Measurements from ENCODE around the gene AAK1. TPM values are rescaled to one million over a fixed set of nuclear protein-coding genes. Genes with fewer than 3 reads are reported as not detected.

The AAK1 gene
- polyA plus RNA-seq, 3 donors: 9.8 to 18.9 (median 10.8) TPM

DNA sequence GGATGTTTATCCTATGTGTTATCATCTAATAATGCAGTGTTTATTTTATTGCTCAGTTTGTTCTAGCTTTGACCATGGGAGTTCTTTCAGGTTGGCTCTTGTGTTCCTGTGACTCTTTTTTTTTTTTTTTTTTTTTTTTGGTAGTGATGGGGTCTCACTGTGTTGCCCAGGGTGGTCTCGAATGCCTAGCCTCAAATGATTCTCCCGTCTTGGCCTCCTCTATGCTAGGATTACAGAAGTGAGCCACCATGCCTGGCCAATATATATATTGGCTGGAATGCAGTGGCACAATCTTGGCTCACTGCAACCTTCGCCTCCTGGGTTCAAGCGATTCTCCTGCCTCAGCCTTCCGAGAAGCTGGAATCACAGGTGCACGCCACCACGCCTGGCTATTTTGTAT, 187.4 kb downstream of the AAK1 start:
- H3K27me3 Mint-ChIP-seq (ENCODE audit: low read depth in 3 of 3): peaks cover 0 to 7% (median 3%) of the 10 kb centered on the region in 3 donors
- WGBS (ENCODE audit: insufficient coverage): 100% methylated on average over 2 of the region's 7 CpGs
- intact Hi-C loops (cut with micrococcal nuclease): no loop called here
- no peak for DNase-seq
- H3K9me3 Mint-ChIP-seq: no peaks in the 10 kb centered on the region
- no peak overlapping the region for H3K27ac Mint-ChIP-seq
- TF ChIP-seq, protein P1, sequence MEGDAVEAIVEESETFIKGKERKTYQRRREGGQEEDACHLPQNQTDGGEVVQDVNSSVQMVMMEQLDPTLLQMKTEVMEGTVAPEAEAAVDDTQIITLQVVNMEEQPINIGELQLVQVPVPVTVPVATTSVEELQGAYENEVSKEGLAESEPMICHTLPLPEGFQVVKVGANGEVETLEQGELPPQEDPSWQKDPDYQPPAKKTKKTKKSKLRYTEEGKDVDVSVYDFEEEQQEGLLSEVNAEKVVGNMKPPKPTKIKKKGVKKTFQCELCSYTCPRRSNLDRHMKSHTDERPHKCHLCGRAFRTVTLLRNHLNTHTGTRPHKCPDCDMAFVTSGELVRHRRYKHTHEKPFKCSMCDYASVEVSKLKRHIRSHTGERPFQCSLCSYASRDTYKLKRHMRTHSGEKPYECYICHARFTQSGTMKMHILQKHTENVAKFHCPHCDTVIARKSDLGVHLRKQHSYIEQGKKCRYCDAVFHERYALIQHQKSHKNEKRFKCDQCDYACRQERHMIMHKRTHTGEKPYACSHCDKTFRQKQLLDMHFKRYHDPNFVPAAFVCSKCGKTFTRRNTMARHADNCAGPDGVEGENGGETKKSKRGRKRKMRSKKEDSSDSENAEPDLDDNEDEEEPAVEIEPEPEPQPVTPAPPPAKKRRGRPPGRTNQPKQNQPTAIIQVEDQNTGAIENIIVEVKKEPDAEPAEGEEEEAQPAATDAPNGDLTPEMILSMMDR (IDR thresholded peaks at IDR 0.05): no peak
- H4K20me1 ChIP-seq (ENCODE audit: insufficient read depth, low read length): no peaks in the 10 kb centered on the region
- H3K4me3 Mint-ChIP-seq: no peak overlapping the region
- no peak overlapping the region for H3K4me2 ChIP-seq (replicated peaks; ENCODE audit: extremely low read depth, low read length, poor library complexity, severe bottlenecking)
- peaks cover 27% of the 10 kb centered on the region for H3K4me1 Mint-ChIP-seq
- H3K9ac ChIP-seq (ENCODE audit: insufficient read depth, low read length, poor library complexity, severe bottlenecking): no peak overlapping the region
- H2AFZ ChIP-seq (ENCODE audit: insufficient read depth, low read depth, low read length, poor library complexity, severe bottlenecking): no peak overlapping the region
- no peak overlapping the region for H3K27ac ChIP-seq (ENCODE audit: low read depth in 1 of 2, low read length in 2 of 2)
- no peaks in the 10 kb centered on the region for H3K79me2 ChIP-seq (ENCODE audit: insufficient read depth, low read length)
- H3K4me1 ChIP-seq (ENCODE audit: control insufficient read depth in 1 of 2, insufficient read depth in 2 of 2, low read length in 2 of 2): peaks cover 9 to 21% of the 10 kb centered on the region in 2 donors
- H3K4me3 ChIP-seq (replicated peaks in 1 of 3; ENCODE audit: low read depth in 2 of 3, low read length in 3 of 3): no peak overlapping the region
- no peaks in the 10 kb centered on the region for H3K9me3 ChIP-seq (replicated peaks in 1 of 2; ENCODE audit: control insufficient read depth in 1 of 2, insufficient read depth in 1 of 2, low read length in 2 of 2)
- H3K36me3 Mint-ChIP-seq: peaks cover 0 to 2% of the 10 kb centered on the region in 2 donors
- H3K27me3 ChIP-seq (ENCODE audit: control insufficient read depth in 2 of 2, insufficient read depth in 2 of 2, low read length in 2 of 2): no peaks in the 10 kb centered on the region
- H3K36me3 ChIP-seq (replicated peaks in 1 of 2; ENCODE audit: control insufficient read depth in 1 of 2, insufficient read depth in 2 of 2, low read length in 2 of 2): peaks cover 0 to 7% of the 10 kb centered on the region in 2 donors

DNA sequence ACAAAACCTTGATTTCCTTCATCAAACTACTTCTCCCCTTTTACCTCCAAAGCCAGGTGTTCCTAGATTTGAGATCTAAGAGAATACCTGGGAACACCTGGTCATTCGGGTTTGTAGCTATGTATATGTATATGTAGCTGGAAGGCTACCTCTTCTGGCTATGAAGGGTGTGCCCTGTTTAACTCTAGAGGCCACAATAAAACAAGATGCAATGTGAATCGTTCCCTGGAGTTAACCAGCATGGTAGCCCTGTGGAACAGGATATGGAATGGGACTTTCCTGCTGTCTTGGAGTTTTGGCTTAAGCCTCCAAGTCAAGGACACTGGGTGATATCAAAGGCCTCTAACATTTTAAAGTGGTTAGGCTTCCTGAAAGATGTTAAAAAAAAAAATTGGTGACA, 188.6 kb downstream of the AAK1 start:
- Histone ChIP-seq H3K4me2 (replicated peaks; ENCODE audit: extremely low read depth, low read length, poor library complexity, severe bottlenecking) (no peak overlapping the region), H2AFZ (ENCODE audit: insufficient read depth, low read depth, low read length, poor library complexity, severe bottlenecking) (no peak overlapping the region), H3K9ac (ENCODE audit: insufficient read depth, low read length, poor library complexity, severe bottlenecking) (no peak overlapping the region), H4K20me1 (ENCODE audit: insufficient read depth, low read length) (no peaks in the 10 kb centered on the region), H3K4me3 (replicated peaks in 1 of 3; ENCODE audit: low read depth in 2 of 3, low read length in 3 of 3) (no peak overlapping the region), H3K79me2 (ENCODE audit: insufficient read depth, low read length) (no peaks in the 10 kb centered on the region), H3K9me3 (replicated peaks in 1 of 2; ENCODE audit: control insufficient read depth in 1 of 2, insufficient read depth in 1 of 2, low read length in 2 of 2) (no peaks in the 10 kb centered on the region), H3K27ac (ENCODE audit: low read depth in 1 of 2, low read length in 2 of 2) (no peak overlapping the region), H3K4me1 (ENCODE audit: control insufficient read depth in 1 of 2, insufficient read depth in 2 of 2, low read length in 2 of 2) (peaks cover 9 to 21% of the 10 kb centered on the region in 2 donors), H3K36me3 (replicated peaks in 1 of 2; ENCODE audit: control insufficient read depth in 1 of 2, insufficient read depth in 2 of 2, low read length in 2 of 2) (no peaks in the 10 kb centered on the region), H3K27me3 (ENCODE audit: control insufficient read depth in 2 of 2, insufficient read depth in 2 of 2, low read length in 2 of 2) (no peaks in the 10 kb centered on the region)
- no peaks in the 10 kb centered on the region for H3K9me3 Mint-ChIP-seq
- no peak for DNase-seq
- no peak overlapping the region for H3K4me3 Mint-ChIP-seq
- intact Hi-C loops (cut with micrococcal nuclease): no loop called here
- H3K4me1 Mint-ChIP-seq: peaks cover 27% of the 10 kb centered on the region
- H3K36me3 Mint-ChIP-seq: peaks cover 0 to 1% of the 10 kb centered on the region in 2 donors
- 95% methylated on average over 2 of the region's 2 CpGs for WGBS (ENCODE audit: insufficient coverage)
- peak overlapping the region in 1 of 7 donors; percentile 15 for H3K27ac Mint-ChIP-seq
- peaks cover 0 to 7% (median 3%) of the 10 kb centered on the region in 3 donors for H3K27me3 Mint-ChIP-seq (ENCODE audit: low read depth in 3 of 3)
- TF ChIP-seq, protein P1 (IDR thresholded peaks at IDR 0.05): no peak

Data from CD14-positive monocyte (primary cell).